Prostate gland (tissue), 2 donors: Measurements from ENCODE around the gene ZNF570.

Experiments used
- CTCF ChIP-seq, 4 experiments: fragments of 200-600 bp in 2 of 4; fragments of 450-650 bp in 2 of 4; sonication (generic) in 2 of 4; IDR thresholded peaks; 1 replicate in 3 of 4; 2 replicates in 1 of 4; pipeline ENCODE4 v1.5.1; 2016 to 2019; ENCODE audit warnings: antibody characterized with exemption in 4 of 4, mild to moderate bottlenecking in 2 of 4, moderate library complexity in 2 of 4
- POLR2A ChIP-seq: fragments of 450-650 bp; IDR thresholded peaks from one replicate; pipeline ENCODE4 v1.6.1; 2016; ENCODE audit warnings: antibody characterized with exemption, mild to moderate bottlenecking

GRCh38 chr19:37466798-37467607, 2.2 kb upstream of the ZNF570 start, which contains the start of gene ZNF569:
- TF ChIP-seq CTCF (IDR thresholded peaks at IDR 0.05) (no peak), POLR2A (no peak)
